Measurements from ENCODE around the gene BRCA1. TPM values are rescaled to one million over a fixed set of nuclear protein-coding genes. Genes with fewer than 3 reads are reported as not detected.

The BRCA1 gene
- 1 to 10 TPM; 4.5 to 7.6 (median 5.8) TPM for total RNA-seq

DNA sequence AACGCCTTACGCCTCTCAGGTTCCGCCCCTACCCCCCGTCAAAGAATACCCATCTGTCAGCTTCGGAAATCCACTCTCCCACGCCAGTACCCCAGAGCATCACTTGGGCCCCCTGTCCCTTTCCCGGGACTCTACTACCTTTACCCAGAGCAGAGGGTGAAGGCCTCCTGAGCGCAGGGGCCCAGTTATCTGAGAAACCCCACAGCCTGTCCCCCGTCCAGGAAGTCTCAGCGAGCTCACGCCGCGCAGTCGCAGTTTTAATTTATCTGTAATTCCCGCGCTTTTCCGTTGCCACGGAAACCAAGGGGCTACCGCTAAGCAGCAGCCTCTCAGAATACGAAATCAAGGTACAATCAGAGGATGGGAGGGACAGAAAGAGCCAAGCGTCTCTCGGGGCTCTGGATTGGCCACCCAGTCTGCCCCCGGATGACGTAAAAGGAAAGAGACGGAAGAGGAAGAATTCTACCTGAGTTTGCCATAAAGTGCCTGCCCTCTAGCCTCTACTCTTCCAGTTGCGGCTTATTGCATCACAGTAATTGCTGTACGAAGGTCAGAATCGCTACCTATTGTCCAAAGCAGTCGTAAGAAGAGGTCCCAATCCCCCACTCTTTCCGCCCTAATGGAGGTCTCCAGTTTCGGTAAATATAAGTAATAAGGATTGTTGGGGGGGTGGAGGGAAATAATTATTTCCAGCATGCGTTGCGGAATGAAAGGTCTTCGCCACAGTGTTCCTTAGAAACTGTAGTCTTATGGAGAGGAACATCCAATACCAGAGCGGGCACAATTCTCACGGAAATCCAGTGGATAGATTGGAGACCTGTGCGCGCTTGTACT lies at the start of gene BRCA1:
Gene BRCA1 (minus strand): TSS at position 232 of the 834 bp plus-strand sequence. CDS start 1,268 bp downstream, outside the sequence.
- peak; percentile 96 to 97 for DNase-seq (ENCODE audit: low spot score in 2 of 2)
- 1 to 5% methylated on average over 38 of the region's 38 CpGs for WGBS, 2 donors
- TF ChIP-seq POLR2A (IDR thresholded peaks at IDR 0.05) = no peak
- TF ChIP-seq, protein P1, sequence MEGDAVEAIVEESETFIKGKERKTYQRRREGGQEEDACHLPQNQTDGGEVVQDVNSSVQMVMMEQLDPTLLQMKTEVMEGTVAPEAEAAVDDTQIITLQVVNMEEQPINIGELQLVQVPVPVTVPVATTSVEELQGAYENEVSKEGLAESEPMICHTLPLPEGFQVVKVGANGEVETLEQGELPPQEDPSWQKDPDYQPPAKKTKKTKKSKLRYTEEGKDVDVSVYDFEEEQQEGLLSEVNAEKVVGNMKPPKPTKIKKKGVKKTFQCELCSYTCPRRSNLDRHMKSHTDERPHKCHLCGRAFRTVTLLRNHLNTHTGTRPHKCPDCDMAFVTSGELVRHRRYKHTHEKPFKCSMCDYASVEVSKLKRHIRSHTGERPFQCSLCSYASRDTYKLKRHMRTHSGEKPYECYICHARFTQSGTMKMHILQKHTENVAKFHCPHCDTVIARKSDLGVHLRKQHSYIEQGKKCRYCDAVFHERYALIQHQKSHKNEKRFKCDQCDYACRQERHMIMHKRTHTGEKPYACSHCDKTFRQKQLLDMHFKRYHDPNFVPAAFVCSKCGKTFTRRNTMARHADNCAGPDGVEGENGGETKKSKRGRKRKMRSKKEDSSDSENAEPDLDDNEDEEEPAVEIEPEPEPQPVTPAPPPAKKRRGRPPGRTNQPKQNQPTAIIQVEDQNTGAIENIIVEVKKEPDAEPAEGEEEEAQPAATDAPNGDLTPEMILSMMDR (IDR thresholded peaks at IDR 0.05) = no peak
- intact Hi-C loops (cut with DNase I; ENCODE audit: low total_unique reads) = no loop called here
- peak within 1 kb of the TSS; percentile 52 for H3K4me3 ChIP-seq (ENCODE audit: low read depth, poor library complexity, severe bottlenecking)

DNA sequence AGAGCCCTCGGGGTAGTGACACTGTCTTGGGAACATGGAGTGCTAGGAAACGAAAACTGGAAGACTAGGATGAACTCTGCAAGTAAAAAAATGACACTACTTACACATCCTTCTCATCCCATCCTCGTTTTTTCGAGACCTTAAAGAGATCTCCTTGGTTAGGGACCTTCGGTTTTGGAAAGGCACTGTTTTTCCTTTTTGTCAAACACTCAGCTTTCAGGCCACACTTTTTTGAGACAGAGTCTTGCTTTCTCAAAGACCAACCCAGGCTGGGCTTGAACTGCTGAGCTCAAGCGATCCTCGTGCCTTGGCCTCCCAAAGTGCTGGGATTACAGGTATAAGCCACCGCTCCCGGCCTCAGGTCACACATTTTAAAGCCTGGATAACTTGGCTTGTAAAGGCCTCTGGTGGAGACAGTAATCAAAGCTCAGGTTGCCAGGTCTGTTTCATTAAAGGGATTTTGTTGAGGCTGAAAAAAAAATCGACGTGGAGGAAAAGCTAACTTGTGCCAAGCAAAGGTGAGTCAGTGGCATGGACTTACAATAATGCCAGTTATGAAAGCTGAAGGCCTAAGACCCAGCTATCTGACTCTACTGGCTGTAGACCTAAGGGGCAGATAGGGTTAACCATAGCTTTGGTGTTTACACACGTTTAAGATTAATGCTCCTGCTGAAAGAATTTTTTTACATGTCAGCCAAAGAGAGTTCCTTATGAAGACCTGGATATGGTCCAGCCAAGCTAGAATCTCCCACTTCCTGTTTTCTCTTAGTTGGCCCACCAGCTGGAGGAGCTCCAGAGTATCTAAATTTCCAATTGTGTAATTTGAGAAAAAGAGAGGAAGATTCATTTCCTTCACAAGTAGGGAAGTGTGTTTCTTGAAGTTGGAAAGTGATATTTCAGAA lies 46.7 kb upstream of the BRCA1 start:
- peak in 1 of 2 donors; percentile 41 for DNase-seq (ENCODE audit: low spot score in 2 of 2)
- no peak for TF ChIP-seq POLR2A (IDR thresholded peaks at IDR 0.05)
- TF ChIP-seq, protein P1 (IDR thresholded peaks at IDR 0.05) = no peak
- intact Hi-C loops (cut with DNase I; ENCODE audit: low total_unique reads) = no loop called here
- 6% methylated on average over 12 of the region's 12 CpGs for WGBS, 2 donors
- H3K4me3 ChIP-seq (ENCODE audit: low read depth, poor library complexity, severe bottlenecking) = peak overlapping the region; percentile 73

DNA sequence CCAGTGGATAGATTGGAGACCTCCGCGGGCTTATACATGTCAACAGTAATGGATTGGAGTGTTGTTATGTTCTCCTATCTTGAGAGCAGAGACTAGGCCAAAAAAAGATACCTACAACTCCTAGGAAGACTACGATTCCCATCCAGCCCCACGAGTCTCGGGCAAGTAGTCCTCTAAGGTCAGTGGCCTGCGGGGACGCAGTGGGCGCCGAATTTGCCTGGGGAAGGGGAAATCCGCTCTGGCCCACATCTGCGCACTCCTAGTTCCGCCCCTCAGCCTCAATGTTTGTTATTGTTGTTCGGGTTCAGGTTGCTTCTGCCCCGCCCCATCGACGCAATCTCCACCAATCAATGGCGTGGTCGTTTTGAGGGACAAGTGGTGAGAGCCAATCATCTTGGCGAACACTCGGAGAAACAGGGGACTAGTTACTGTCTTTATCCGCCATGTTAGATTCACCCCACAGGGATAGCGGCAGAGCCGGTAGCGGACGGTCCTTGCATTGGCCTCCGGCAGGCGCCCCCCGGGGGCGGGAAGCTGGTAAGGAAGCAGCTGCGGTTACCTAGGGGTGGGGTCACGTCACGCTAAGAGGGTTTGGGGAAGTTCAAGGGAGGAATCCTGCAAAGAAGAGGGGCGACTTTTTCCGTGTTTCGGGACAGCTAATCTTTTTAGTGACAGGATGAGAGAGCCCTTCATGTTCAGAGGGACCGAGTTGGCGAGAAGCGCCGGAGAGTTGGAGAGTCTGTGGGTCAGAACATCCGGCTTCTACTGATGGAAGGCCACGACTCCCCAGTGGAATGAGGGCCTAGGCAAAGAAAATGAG lies 45.8 kb upstream of the BRCA1 start, which contains the start of gene NBR1:
Gene NBR1 (plus strand): TSS at position 449 of the 820 bp plus-strand sequence. CDS start 4,586 bp downstream, outside the sequence.
- TF ChIP-seq POLR2A (IDR thresholded peaks at IDR 0.05) = peak in 1 of 2 donors; percentile 22
- TF ChIP-seq, protein P1 (IDR thresholded peaks at IDR 0.05) = no peak
- intact Hi-C loops (cut with DNase I; ENCODE audit: low total_unique reads) = no loop called here
- H3K4me3 ChIP-seq (ENCODE audit: low read depth, poor library complexity, severe bottlenecking) = peak within 1 kb of the TSS; percentile 73

DNA sequence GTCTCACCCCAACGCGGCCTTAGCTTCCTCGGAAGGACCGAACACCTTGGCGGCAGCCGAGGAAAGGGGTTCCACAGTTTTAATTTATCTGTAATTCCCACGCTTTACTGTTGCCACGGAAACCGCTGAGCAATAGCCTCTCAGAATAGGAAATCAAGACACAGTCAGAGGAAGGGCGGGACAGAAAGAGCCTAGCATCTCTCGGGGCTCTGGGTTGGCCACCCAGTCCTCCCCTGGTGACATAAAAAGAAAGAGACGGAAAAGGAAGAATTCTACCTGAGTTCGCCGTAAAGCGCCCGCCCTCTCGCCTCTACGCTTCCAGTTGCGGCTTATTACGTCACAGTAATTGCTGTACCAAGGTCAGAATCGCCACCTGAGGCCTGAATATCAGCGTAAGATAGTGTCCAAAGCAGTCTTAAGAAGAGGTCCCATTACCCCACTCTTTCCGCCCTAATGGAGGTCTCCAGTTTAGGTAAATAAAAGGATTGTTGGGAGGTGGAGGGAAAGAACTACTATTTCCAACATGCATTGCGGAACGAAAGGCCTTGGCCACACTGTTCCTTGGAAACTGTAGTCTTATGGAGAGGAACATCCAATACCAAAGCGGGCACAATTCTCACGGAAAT lies 45.1 kb upstream of the BRCA1 start:
- peak overlapping the region; percentile 73 for H3K4me3 ChIP-seq (ENCODE audit: low read depth, poor library complexity, severe bottlenecking)
- intact Hi-C loops (cut with DNase I; ENCODE audit: low total_unique reads) = no loop called here
- TF ChIP-seq, protein P1 (IDR thresholded peaks at IDR 0.05) = no peak
- peak in 1 of 2 donors; percentile 11 for TF ChIP-seq POLR2A (IDR thresholded peaks at IDR 0.05)
- WGBS, 2 donors = 0% methylated on average over 27 of the region's 27 CpGs
- DNase-seq (ENCODE audit: low spot score in 2 of 2) = peak; percentile 96 to 98

More for the DNA sequence above, 45.8 kb upstream of the BRCA1 start, which contains the start of gene NBR1:
- peak; percentile 99 for DNase-seq (ENCODE audit: low spot score in 2 of 2)
- 0 to 1% methylated on average over 41 of the region's 41 CpGs for WGBS, 2 donors

Data from lower leg skin (tissue), 4 donors.